Breast epithelium (tissue), 3 donors: ENCODE results near the gene NOL4L.

Source experiments
- CTCF ChIP-seq, 3 donors: fragments of 450-650 bp; IDR thresholded peaks; one replicate each; pipeline ENCODE4 v1.5.1; 2016 to 2017; ENCODE audit warnings: antibody characterized with exemption in 3 of 3, mild to moderate bottlenecking in 3 of 3, moderate library complexity in 3 of 3
- POLR2A ChIP-seq: fragments of 450-650 bp; IDR thresholded peaks from one replicate; pipeline ENCODE4 v1.6.1; 2016; ENCODE audit warnings: antibody characterized with exemption, mild to moderate bottlenecking, moderate library complexity

DNA sequence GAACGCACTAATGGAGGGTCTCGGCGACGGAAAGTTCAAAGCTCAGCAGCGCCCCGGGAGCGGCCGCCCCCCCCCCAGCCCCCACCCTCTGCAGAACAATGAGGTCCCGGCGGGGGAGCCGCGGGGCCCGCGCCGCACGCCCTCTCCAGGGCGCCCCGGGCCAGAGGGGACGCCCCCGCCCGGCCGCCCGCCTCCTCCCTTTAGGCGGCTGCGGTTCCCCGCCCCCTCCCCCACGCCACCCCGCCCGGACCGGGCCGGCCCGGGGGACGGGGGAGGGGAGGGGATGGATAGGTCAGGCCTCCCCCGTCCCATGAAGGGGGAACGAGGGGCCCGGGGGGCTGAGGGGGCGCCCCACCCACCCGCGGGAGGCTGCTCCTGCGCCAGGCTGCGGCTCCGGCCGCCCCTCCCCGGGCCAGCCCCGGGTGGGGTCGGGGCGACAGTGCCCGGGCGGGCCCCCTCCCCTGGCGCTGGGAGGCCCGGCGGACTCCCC is 1.5 kb downstream of the NOL4L start:
- no peak for TF ChIP-seq CTCF (IDR thresholded peaks at IDR 0.05)
- no peak for TF ChIP-seq POLR2A
